Measurements from ENCODE around the gene PSMD2. TPM values are rescaled to one million over a fixed set of nuclear protein-coding genes. Genes with fewer than 3 reads are reported as not detected.

PSMD2 gene
- total RNA-seq, 1 donor from 2014 or later: 255 TPM

DNA sequence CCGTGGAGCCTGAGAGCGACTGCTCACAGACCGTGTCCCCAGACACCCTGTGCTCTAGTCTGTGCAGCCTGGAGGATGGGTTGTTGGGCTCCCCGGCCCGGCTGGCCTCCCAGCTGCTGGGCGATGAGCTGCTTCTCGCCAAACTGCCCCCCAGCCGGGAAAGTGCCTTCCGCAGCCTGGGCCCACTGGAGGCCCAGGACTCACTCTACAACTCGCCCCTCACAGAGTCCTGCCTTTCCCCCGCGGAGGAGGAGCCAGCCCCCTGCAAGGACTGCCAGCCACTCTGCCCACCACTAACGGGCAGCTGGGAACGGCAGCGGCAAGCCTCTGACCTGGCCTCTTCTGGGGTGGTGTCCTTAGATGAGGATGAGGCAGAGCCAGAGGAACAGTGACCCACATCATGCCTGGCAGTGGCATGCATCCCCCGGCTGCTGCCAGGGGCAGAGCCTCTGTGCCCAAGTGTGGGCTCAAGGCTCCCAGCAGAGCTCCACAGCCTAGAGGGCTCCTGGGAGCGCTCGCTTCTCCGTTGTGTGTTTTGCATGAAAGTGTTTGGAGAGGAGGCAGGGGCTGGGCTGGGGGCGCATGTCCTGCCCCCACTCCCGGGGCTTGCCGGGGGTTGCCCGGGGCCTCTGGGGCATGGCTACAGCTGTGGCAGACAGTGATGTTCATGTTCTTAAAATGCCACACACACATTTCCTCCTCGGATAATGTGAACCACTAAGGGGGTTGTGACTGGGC lies 45.7 kb downstream of the PSMD2 start:
- DNase-seq (ENCODE audit: extremely low spot score, unreplicated experiment): no peak
- TF ChIP-seq, protein P1, sequence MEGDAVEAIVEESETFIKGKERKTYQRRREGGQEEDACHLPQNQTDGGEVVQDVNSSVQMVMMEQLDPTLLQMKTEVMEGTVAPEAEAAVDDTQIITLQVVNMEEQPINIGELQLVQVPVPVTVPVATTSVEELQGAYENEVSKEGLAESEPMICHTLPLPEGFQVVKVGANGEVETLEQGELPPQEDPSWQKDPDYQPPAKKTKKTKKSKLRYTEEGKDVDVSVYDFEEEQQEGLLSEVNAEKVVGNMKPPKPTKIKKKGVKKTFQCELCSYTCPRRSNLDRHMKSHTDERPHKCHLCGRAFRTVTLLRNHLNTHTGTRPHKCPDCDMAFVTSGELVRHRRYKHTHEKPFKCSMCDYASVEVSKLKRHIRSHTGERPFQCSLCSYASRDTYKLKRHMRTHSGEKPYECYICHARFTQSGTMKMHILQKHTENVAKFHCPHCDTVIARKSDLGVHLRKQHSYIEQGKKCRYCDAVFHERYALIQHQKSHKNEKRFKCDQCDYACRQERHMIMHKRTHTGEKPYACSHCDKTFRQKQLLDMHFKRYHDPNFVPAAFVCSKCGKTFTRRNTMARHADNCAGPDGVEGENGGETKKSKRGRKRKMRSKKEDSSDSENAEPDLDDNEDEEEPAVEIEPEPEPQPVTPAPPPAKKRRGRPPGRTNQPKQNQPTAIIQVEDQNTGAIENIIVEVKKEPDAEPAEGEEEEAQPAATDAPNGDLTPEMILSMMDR (conservative IDR thresholded peaks at IDR 0.05): no peak
- no peaks in the 10 kb centered on the region for H3K27me3 Mint-ChIP-seq
- H3K36me3 Mint-ChIP-seq: peaks cover 15% of the 10 kb centered on the region
- no peak overlapping the region for H3K4me3 Mint-ChIP-seq
- H3K27ac Mint-ChIP-seq: no peak overlapping the region
- H3K9me3 Mint-ChIP-seq: no peaks in the 10 kb centered on the region
- H3K4me1 Mint-ChIP-seq (ENCODE audit: unreplicated experiment): peaks cover 39% of the 10 kb centered on the region

DNA sequence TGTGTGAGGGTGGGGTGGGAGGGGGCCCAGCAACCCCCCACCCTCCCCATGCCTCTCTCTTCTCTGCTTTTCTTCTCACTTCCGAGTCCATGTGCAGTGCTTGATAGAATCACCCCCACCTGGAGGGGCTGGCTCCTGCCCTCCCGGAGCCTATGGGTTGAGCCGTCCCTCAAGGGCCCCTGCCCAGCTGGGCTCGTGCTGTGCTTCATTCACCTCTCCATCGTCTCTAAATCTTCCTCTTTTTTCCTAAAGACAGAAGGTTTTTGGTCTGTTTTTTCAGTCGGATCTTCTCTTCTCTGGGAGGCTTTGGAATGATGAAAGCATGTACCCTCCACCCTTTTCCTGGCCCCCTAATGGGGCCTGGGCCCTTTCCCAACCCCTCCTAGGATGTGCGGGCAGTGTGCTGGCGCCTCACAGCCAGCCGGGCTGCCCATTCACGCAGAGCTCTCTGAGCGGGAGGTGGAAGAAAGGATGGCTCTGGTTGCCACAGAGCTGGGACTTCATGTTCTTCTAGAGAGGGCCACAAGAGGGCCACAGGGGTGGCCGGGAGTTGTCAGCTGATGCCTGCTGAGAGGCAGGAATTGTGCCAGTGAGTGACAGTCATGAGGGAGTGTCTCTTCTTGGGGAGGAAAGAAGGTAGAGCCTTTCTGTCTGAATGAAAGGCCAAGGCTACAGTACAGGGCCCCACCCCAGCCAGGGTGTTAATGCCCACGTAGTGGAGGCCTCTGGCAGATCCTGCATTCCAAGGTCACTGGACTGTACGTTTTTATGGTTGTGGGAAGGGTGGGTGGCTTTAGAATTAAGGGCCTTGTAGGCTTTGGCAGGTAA lies 46.5 kb downstream of the PSMD2 start:
- Mint-ChIP-seq H3K4me3 (no peak overlapping the region), H3K27ac (peak overlapping the region; percentile 68), H3K4me1 (ENCODE audit: unreplicated experiment) (peaks cover 43% of the 10 kb centered on the region), H3K9me3 (no peaks in the 10 kb centered on the region), H3K36me3 (peaks cover 15% of the 10 kb centered on the region), H3K27me3 (no peaks in the 10 kb centered on the region)
- DNase-seq (ENCODE audit: extremely low spot score, unreplicated experiment): no peak
- TF ChIP-seq, protein P1 (conservative IDR thresholded peaks at IDR 0.05): peak; percentile 71

DNA sequence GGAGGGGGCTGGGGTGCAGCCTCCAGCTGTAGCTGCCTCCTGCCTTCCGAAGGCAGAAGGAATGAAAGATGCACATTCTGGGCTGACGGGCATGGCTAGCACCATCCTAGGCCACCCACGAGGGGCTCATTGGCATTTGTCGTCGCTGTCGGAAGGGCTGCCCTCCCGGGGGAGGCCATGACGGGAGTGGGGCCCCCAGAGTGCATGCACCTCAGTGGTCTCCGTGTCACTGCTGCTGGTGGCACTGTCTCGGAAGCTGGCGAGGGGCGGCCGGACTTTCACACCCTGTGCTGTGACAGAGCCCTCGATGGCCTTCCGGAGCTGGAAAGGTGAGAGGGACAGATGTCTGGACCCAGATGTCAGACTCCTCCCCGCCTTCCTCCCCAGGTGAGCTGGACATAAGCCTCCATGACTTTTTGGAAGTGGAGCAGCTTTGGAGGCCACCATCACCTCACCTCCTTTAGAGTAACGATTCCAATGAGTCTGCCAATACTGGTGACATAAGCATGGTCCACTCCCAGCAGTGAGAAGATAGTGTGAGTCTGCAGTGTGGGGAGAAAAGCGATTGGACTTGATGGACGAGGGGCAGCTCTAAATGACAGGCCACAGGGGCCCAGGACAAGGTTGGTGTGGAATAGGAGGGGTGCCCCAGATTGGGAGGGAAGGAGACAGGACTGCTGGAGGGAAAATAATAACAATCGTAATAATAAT lies 47.6 kb downstream of the PSMD2 start:
- no peak overlapping the region for H3K4me3 Mint-ChIP-seq
- TF ChIP-seq, protein P1 (conservative IDR thresholded peaks at IDR 0.05): no peak
- peaks cover 9% of the 10 kb centered on the region for H3K36me3 Mint-ChIP-seq
- DNase-seq (ENCODE audit: extremely low spot score, unreplicated experiment): no peak
- H3K9me3 Mint-ChIP-seq: no peaks in the 10 kb centered on the region
- peaks cover 52% of the 10 kb centered on the region for H3K4me1 Mint-ChIP-seq (ENCODE audit: unreplicated experiment)
- H3K27me3 Mint-ChIP-seq: no peaks in the 10 kb centered on the region
- H3K27ac Mint-ChIP-seq: peak overlapping the region; percentile 39

DNA sequence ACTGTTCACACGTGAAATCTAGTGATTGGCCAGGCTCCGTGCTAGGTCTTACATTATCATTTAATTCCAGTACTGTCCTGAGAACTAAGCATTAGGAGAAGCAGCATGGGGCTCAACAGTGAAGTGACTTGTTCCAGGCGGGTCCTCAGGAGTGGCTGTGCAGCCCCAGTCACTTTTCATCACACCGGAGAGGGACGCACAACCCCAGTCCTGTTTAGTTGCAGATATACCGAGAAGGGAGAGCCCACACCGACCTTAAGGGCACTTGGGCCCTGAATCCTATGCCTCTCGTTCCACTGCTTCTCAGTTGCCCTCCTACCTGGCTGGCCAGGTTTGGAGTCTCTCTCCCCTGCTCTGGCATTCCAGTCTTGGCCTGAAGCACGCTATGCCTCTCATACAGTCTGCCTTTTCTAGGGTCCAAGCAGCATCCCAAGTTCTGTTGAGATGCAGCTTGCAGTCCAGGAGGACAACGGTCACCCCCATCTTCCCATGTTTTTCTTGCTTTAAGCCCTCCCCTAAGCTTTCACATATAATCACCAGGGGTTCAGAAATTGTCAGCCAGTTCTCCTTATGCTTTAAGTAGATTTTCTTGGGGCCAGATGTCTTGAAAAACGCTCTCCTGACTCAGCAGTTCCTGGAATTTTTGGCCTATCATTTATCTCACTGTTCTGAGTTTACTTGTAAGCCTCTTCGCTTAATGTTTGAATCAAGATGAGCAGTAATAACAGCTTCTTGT lies 48.4 kb downstream of the PSMD2 start:
- Mint-ChIP-seq H3K9me3 (no peaks in the 10 kb centered on the region), H3K36me3 (peaks cover 11% of the 10 kb centered on the region), H3K27ac (peak overlapping the region; percentile 39), H3K4me1 (ENCODE audit: unreplicated experiment) (peaks cover 60% of the 10 kb centered on the region), H3K4me3 (peak overlapping the region; percentile 47), H3K27me3 (no peaks in the 10 kb centered on the region)
- no peak for DNase-seq (ENCODE audit: extremely low spot score, unreplicated experiment)
- TF ChIP-seq, protein P1 (conservative IDR thresholded peaks at IDR 0.05): no peak

DNA sequence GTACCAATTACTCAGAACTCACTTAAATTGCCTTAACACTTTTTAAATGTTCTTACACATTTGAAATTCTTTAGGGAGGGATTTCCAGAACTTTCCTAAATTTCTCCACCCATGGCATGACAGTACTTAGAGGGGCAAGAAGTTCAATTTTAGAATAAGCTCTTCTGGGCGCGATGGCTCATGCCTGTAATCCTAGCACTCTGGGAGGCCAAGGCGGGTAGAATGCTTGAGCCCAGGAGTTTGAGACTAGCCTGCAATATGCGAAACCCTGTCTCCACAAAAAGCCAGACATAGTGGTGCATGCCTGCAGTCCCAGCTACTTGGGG lies 49.0 kb downstream of the PSMD2 start:
- TF ChIP-seq, protein P1 (conservative IDR thresholded peaks at IDR 0.05): no peak
- H3K27ac Mint-ChIP-seq: peak overlapping the region; percentile 5

More for the DNA sequence above, 49.0 kb downstream of the PSMD2 start:
- Mint-ChIP-seq H3K4me3 (no peak overlapping the region), H3K36me3 (peaks cover 9% of the 10 kb centered on the region), H3K9me3 (no peaks in the 10 kb centered on the region), H3K27me3 (no peaks in the 10 kb centered on the region), H3K4me1 (ENCODE audit: unreplicated experiment) (peaks cover 58% of the 10 kb centered on the region)
- DNase-seq (ENCODE audit: extremely low spot score, unreplicated experiment): no peak

Measured in type B pancreatic cell (in vitro differentiated cells).